ENCODE data around the gene GRK1. TPM values are rescaled to one million over a fixed set of nuclear protein-coding genes. Genes with fewer than 3 reads are reported as not detected.

GRK1 gene
- total RNA-seq, 5 donors from 2014 or later (not counting 1 experiment from before 2014, with no cell fraction given) = not detected

GRCh38 chr13:113643593-113643992 is 23.4 kb upstream of the GRK1 start:
- Histone ChIP-seq H3K27me3 (replicated peaks in 1 of 2; ENCODE audit: control insufficient read depth in 2 of 2, extremely low read depth in 1 of 2, insufficient read depth in 2 of 2, low read length in 1 of 2) (no peaks in the 10 kb centered on the region), H3K9me3 (no peaks in the 10 kb centered on the region), H3K4me3 (ENCODE audit: control insufficient read depth in 1 of 2, extremely low read depth in 1 of 2, low read length in 1 of 2) (no peak overlapping the region), H3K27ac (ENCODE audit: low read length) (no peak overlapping the region), H3K36me3 (ENCODE audit: control insufficient read depth in 2 of 2, extremely low read depth in 1 of 2, insufficient read depth in 1 of 2, low read length in 1 of 2) (peaks cover 5 to 15% of the 10 kb centered on the region in 2 donors), H3K4me1 (ENCODE audit: control insufficient read depth in 1 of 2, extremely low read depth in 1 of 2, insufficient read depth in 2 of 2, low read length in 2 of 2) (peaks cover 0 to 14% of the 10 kb centered on the region in 2 experiments)
- Mint-ChIP-seq H3K9me3 (peaks cover 0 to 5% (median 0%) of the 10 kb centered on the region in 3 donors), H3K27ac (no peak overlapping the region), H3K4me3 (no peak overlapping the region), H3K36me3 (peaks cover 33% of the 10 kb centered on the region), H3K4me1 (peaks cover 18 to 23% (median 21%) of the 10 kb centered on the region in 3 donors), H3K27me3 (no peaks in the 10 kb centered on the region)
- no peak for ATAC-seq (replicated peaks in 1 of 4)
- ChIA-PET POLR2A (no interaction called here), CTCF (no interaction called here)
- no peak for DNase-seq
- no CpG with 5 or more reads among the region's 5 CpGs for WGBS (ENCODE audit: insufficient coverage)

GRCh38 chr13:113644800-113645199 is 22.2 kb upstream of the GRK1 start:
- Histone ChIP-seq H3K27ac (ENCODE audit: low read length) (no peak overlapping the region), H3K4me1 (ENCODE audit: control insufficient read depth in 1 of 2, extremely low read depth in 1 of 2, insufficient read depth in 2 of 2, low read length in 2 of 2) (peaks cover 0 to 14% of the 10 kb centered on the region in 2 experiments), H3K27me3 (replicated peaks in 1 of 2; ENCODE audit: control insufficient read depth in 2 of 2, extremely low read depth in 1 of 2, insufficient read depth in 2 of 2, low read length in 1 of 2) (no peaks in the 10 kb centered on the region), H3K9me3 (no peaks in the 10 kb centered on the region), H3K36me3 (ENCODE audit: control insufficient read depth in 2 of 2, extremely low read depth in 1 of 2, insufficient read depth in 1 of 2, low read length in 1 of 2) (peaks cover 5 to 7% of the 10 kb centered on the region in 2 donors), H3K4me3 (ENCODE audit: control insufficient read depth in 1 of 2, extremely low read depth in 1 of 2, low read length in 1 of 2) (no peak overlapping the region)
- H3K27me3 Mint-ChIP-seq = no peaks in the 10 kb centered on the region
- peaks cover 0 to 5% (median 0%) of the 10 kb centered on the region in 3 donors for H3K9me3 Mint-ChIP-seq
- ChIA-PET CTCF (no interaction called here), POLR2A (no interaction called here)
- WGBS (ENCODE audit: insufficient coverage) = no CpG with 5 or more reads among the region's 1 CpG
- peaks cover 24% of the 10 kb centered on the region for H3K36me3 Mint-ChIP-seq
- DNase-seq = no peak
- H3K27ac Mint-ChIP-seq = no peak overlapping the region
- H3K4me3 Mint-ChIP-seq = no peak overlapping the region
- ATAC-seq (replicated peaks in 1 of 4) = no peak
- peaks cover 18 to 23% (median 21%) of the 10 kb centered on the region in 3 donors for H3K4me1 Mint-ChIP-seq

DNA sequence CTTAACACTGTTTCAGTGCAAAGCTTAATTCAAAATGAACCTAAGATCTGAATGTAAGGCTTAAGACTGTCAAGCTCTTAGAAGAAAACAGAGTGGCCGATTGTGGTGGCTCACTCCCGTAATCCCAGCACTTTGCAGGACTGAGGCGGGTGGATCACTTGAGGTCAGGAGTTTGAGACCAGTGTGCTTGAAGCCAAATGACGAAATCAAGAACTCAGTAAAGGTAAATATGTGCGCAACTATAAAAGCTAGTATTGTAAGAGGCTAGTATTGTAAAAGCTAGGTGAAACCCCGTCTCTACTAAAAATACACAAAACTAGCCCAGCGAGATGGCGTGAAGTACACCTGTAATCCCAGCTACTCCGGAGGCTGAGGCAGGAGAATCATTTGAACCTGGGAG is 21.7 kb upstream of the GRK1 start:
- ChIA-PET POLR2A (no interaction called here), CTCF (no interaction called here)
- ATAC-seq (replicated peaks in 1 of 4) = no peak

DNA sequence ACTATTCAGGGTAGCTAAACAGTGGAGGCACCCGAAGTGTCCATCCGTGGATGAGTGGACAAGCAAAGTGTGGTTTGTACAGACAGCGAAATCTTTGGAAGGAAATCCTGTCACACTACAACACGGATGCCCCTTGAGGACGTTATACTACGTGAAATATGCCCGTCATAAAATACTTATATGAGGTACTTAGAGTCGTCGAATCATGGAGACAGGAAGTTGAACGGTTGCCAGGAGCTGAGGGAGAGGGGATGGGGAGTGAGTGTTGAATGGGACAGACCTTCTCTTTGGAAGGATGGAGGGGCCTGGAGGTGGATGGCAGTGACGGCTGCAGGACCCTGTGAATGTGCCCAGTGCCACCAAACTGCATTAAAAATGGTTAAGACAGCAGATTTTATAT is 20.6 kb upstream of the GRK1 start:
- peak in 3 of 35 experiments; percentile 2 to 26 (median 24) for DNase-seq
- CTCF ChIA-PET = interaction anchor here in 1 of 2 donors (0.6 kb wide), 1 partner anchor 136 kb away, joined by 3 read pairs; no protein-coding TSS in a partner anchor

More for the DNA sequence above, 21.7 kb upstream of the GRK1 start:
- H3K27me3 ChIP-seq (replicated peaks in 1 of 2; ENCODE audit: control insufficient read depth in 2 of 2, extremely low read depth in 1 of 2, insufficient read depth in 2 of 2, low read length in 1 of 2) = no peaks in the 10 kb centered on the region
- H3K4me1 Mint-ChIP-seq = peaks cover 18 to 23% (median 21%) of the 10 kb centered on the region in 3 donors
- H3K9me3 Mint-ChIP-seq = peaks cover 0 to 5% (median 0%) of the 10 kb centered on the region in 3 donors
- no peak overlapping the region for H3K4me3 ChIP-seq (ENCODE audit: control insufficient read depth in 1 of 2, extremely low read depth in 1 of 2, low read length in 1 of 2)
- H3K27me3 Mint-ChIP-seq = no peaks in the 10 kb centered on the region
- H3K4me1 ChIP-seq (ENCODE audit: control insufficient read depth in 1 of 2, extremely low read depth in 1 of 2, insufficient read depth in 2 of 2, low read length in 2 of 2) = peaks cover 0 to 14% of the 10 kb centered on the region in 2 experiments
- peak overlapping the region in 1 of 3 donors; percentile 69 for H3K4me3 Mint-ChIP-seq
- peaks cover 19% of the 10 kb centered on the region for H3K36me3 Mint-ChIP-seq
- H3K27ac Mint-ChIP-seq = no peak overlapping the region
- peaks cover 3 to 5% of the 10 kb centered on the region in 2 donors for H3K36me3 ChIP-seq (ENCODE audit: control insufficient read depth in 2 of 2, extremely low read depth in 1 of 2, insufficient read depth in 1 of 2, low read length in 1 of 2)
- no peak overlapping the region for H3K27ac ChIP-seq (ENCODE audit: low read length)
- H3K9me3 ChIP-seq = no peaks in the 10 kb centered on the region
- WGBS (ENCODE audit: insufficient coverage) = 100% methylated on average over 3 of the region's 9 CpGs
- DNase-seq = no peak

GRCh38 chr13:113646921-113647340 is 20.1 kb upstream of the GRK1 start:
- POLR2A ChIA-PET = no interaction called here
- peaks cover 0 to 5% (median 0%) of the 10 kb centered on the region in 3 donors for H3K9me3 Mint-ChIP-seq
- peak; percentile 65 to 80 (median 67) for ATAC-seq (replicated peaks in 1 of 4)

More for the DNA sequence above, 20.6 kb upstream of the GRK1 start:
- Histone ChIP-seq H3K4me1 (ENCODE audit: control insufficient read depth in 1 of 2, extremely low read depth in 1 of 2, insufficient read depth in 2 of 2, low read length in 2 of 2) (peaks cover 0 to 14% of the 10 kb centered on the region in 2 experiments), H3K36me3 (ENCODE audit: control insufficient read depth in 2 of 2, extremely low read depth in 1 of 2, insufficient read depth in 1 of 2, low read length in 1 of 2) (no peaks in the 10 kb centered on the region), H3K27me3 (replicated peaks in 1 of 2; ENCODE audit: control insufficient read depth in 2 of 2, extremely low read depth in 1 of 2, insufficient read depth in 2 of 2, low read length in 1 of 2) (no peaks in the 10 kb centered on the region), H3K4me3 (ENCODE audit: control insufficient read depth in 1 of 2, extremely low read depth in 1 of 2, low read length in 1 of 2) (no peak overlapping the region), H3K9me3 (no peaks in the 10 kb centered on the region), H3K27ac (ENCODE audit: low read length) (no peak overlapping the region)
- Mint-ChIP-seq H3K27me3 (no peaks in the 10 kb centered on the region), H3K27ac (peak overlapping the region; percentile 0 to 39), H3K4me3 (peak overlapping the region in 1 of 3 donors; percentile 69), H3K4me1 (peaks cover 18 to 23% (median 21%) of the 10 kb centered on the region in 3 donors), H3K36me3 (peaks cover 12% of the 10 kb centered on the region), H3K9me3 (peaks cover 0 to 5% (median 0%) of the 10 kb centered on the region in 3 donors)
- 19% methylated on average over 4 of the region's 11 CpGs for WGBS (ENCODE audit: insufficient coverage)
- ATAC-seq (replicated peaks in 1 of 4) = peak in 3 of 4 experiments; percentile 9 to 66 (median 16)
- POLR2A ChIA-PET = no interaction called here

GRCh38 chr13:113647351-113648215 is 19.4 kb upstream of the GRK1 start:
- H3K27me3 Mint-ChIP-seq = no peaks in the 10 kb centered on the region
- H3K4me1 Mint-ChIP-seq = peaks cover 18 to 23% (median 21%) of the 10 kb centered on the region in 3 donors
- ATAC-seq (replicated peaks in 1 of 4) (no peak), DNase-seq (peak in 2 of 35 experiments; percentile 5 to 17)
- WGBS (ENCODE audit: insufficient coverage) = 88% methylated on average over 40 of the region's 42 CpGs
- ChIA-PET CTCF (no interaction called here), POLR2A (no interaction called here)
- peaks cover 2% of the 10 kb centered on the region for H3K36me3 Mint-ChIP-seq
- Histone ChIP-seq H3K4me3 (ENCODE audit: control insufficient read depth in 1 of 2, extremely low read depth in 1 of 2, low read length in 1 of 2) (no peak overlapping the region), H3K27me3 (replicated peaks in 1 of 2; ENCODE audit: control insufficient read depth in 2 of 2, extremely low read depth in 1 of 2, insufficient read depth in 2 of 2, low read length in 1 of 2) (no peaks in the 10 kb centered on the region), H3K9me3 (no peaks in the 10 kb centered on the region), H3K27ac (ENCODE audit: low read length) (no peak overlapping the region), H3K4me1 (ENCODE audit: control insufficient read depth in 1 of 2, extremely low read depth in 1 of 2, insufficient read depth in 2 of 2, low read length in 2 of 2) (peaks cover 0 to 21% of the 10 kb centered on the region in 2 experiments), H3K36me3 (ENCODE audit: control insufficient read depth in 2 of 2, extremely low read depth in 1 of 2, insufficient read depth in 1 of 2, low read length in 1 of 2) (no peaks in the 10 kb centered on the region)
- H3K9me3 Mint-ChIP-seq = peaks cover 0 to 1% (median 0%) of the 10 kb centered on the region in 3 donors
- H3K4me3 Mint-ChIP-seq = peak overlapping the region in 1 of 3 donors; percentile 69
- no peak overlapping the region for H3K27ac Mint-ChIP-seq

More at GRCh38 chr13:113646921-113647340, 20.1 kb upstream of the GRK1 start:
- Mint-ChIP-seq H3K36me3 (peaks cover 8% of the 10 kb centered on the region), H3K4me3 (peak overlapping the region in 1 of 3 donors; percentile 69), H3K27ac (peak overlapping the region in 1 of 2 donors; percentile 48), H3K4me1 (peaks cover 18 to 23% (median 21%) of the 10 kb centered on the region in 3 donors), H3K27me3 (no peaks in the 10 kb centered on the region)
- Histone ChIP-seq H3K27ac (ENCODE audit: low read length) (no peak overlapping the region), H3K4me3 (ENCODE audit: control insufficient read depth in 1 of 2, extremely low read depth in 1 of 2, low read length in 1 of 2) (no peak overlapping the region), H3K27me3 (replicated peaks in 1 of 2; ENCODE audit: control insufficient read depth in 2 of 2, extremely low read depth in 1 of 2, insufficient read depth in 2 of 2, low read length in 1 of 2) (no peaks in the 10 kb centered on the region), H3K36me3 (ENCODE audit: control insufficient read depth in 2 of 2, extremely low read depth in 1 of 2, insufficient read depth in 1 of 2, low read length in 1 of 2) (no peaks in the 10 kb centered on the region), H3K9me3 (no peaks in the 10 kb centered on the region), H3K4me1 (ENCODE audit: control insufficient read depth in 1 of 2, extremely low read depth in 1 of 2, insufficient read depth in 2 of 2, low read length in 2 of 2) (peaks cover 0 to 15% of the 10 kb centered on the region in 2 experiments)
- peak in 11 of 35 experiments; percentile 12 to 35 (median 22) for DNase-seq
- CTCF ChIA-PET = no interaction called here
- 7% methylated on average over 10 of the region's 10 CpGs for WGBS (ENCODE audit: insufficient coverage)

Measured in T-cell (primary cell).